C4-2B (cell line): ENCODE results near the gene TPPP3.

Experiments
- H3K27ac ChIP-seq: fragments of 450-650 bp; 2 replicates; pipeline ENCODE4 v1.5.1; 2017
- ZFX ChIP-seq: fragments of 450-650 bp; IDR thresholded peaks from 2 replicates; pipeline ENCODE4 v1.6.1; 2017
- TF ChIP-seq, protein P1 (sequence below): fragments of 450-650 bp; conservative IDR thresholded peaks from 2 replicates; pipeline ENCODE4 v1.5.1; 2017; ENCODE audit warnings: mild to moderate bottlenecking

TPPP3 gene

DNA sequence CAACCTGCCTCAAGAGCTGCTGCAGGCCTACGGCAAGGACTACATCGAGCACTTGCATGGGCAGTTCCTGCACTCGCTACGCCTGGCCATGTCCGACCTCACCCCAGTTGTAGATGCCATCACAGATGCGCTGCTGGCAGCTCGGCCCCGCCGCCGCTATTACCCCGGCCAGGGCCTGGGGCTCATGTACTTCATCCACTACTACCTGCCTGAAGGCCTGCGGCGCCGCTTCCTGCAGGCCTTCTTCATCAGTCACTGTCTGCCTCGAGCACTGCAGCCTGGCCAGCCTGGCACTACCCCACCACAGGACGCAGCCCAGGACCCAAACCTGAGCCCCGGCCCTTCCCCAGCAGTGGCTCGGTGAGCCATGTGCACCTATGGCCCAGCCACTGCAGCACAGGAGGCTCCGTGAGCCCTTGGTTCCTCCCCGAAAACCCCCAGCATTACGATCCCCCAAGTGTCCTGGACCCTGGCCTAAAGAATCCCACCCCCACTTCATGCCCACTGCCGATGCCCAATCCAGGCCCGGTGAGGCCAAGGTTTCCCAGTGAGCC is 43.4 kb upstream of the TPPP3 start:
- no peak overlapping the region for H3K27ac ChIP-seq
- TF ChIP-seq, protein P1, sequence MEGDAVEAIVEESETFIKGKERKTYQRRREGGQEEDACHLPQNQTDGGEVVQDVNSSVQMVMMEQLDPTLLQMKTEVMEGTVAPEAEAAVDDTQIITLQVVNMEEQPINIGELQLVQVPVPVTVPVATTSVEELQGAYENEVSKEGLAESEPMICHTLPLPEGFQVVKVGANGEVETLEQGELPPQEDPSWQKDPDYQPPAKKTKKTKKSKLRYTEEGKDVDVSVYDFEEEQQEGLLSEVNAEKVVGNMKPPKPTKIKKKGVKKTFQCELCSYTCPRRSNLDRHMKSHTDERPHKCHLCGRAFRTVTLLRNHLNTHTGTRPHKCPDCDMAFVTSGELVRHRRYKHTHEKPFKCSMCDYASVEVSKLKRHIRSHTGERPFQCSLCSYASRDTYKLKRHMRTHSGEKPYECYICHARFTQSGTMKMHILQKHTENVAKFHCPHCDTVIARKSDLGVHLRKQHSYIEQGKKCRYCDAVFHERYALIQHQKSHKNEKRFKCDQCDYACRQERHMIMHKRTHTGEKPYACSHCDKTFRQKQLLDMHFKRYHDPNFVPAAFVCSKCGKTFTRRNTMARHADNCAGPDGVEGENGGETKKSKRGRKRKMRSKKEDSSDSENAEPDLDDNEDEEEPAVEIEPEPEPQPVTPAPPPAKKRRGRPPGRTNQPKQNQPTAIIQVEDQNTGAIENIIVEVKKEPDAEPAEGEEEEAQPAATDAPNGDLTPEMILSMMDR, result no peak
- TF ChIP-seq ZFX, result no peak

GRCh38 chr16:67435758-67436164 is 42.5 kb upstream of the TPPP3 start:
- TF ChIP-seq ZFX, result no peak
- TF ChIP-seq, protein P1, result no peak
- H3K27ac ChIP-seq, result no peak overlapping the region

DNA sequence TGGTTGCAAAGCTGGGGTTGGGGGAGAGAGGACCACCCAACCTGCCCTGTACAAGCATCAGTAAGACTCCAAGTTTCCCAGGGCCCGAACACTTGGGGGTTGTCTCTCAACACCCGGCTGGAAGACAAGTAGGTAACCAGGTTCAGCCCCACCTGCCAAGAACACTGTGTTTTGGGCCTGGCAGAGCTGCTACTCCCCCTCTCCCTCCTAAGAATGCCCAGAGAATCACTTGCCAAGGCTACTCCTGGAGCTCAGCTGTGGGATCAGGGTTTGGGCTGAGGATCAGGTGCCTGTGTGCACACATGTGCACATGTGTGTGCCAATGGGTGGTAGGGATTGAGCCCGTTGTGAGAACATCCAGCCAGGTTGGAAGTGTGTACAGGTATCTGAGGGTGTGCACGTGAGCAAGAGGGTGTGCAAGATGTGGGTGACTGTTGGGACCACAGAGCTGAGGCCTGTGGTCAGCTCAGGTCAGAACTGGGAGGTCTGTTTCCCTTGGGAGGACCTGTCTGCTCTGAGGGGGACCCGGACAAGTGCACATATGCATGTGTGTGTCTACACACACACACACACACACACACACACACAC is 39.9 kb upstream of the TPPP3 start:
- H3K27ac ChIP-seq, result peak overlapping the region; percentile 94; the same call in 1 of the 2 replicates
- TF ChIP-seq, protein P1, result no peak
- TF ChIP-seq ZFX, result no peak

- peak overlapping the region; percentile 94 for H3K27ac ChIP-seq
- no peak for TF ChIP-seq ZFX
- TF ChIP-seq, protein P1, result no peak
Measured at GRCh38 chr16:67432506-67432890, 39.2 kb upstream of the TPPP3 start.

GRCh38 chr16:67431775-67432505 is 38.6 kb upstream of the TPPP3 start:
- no peak for TF ChIP-seq ZFX
- TF ChIP-seq, protein P1, result no peak

GRCh38 chr16:67430977-67431774 is 37.9 kb upstream of the TPPP3 start, which contains the start of gene HSD11B2:
Gene HSD11B2, plus strand, starts transcription at chr16:67431121. Its CDS starts 128 bp downstream, at chr16:67431249.
- H3K27ac ChIP-seq, result peak within 1 kb of the TSS; percentile 94
- TF ChIP-seq, protein P1, result no peak; the same call in 1 of the 2 replicates
- no peak for TF ChIP-seq ZFX

More at GRCh38 chr16:67431775-67432505, 38.6 kb upstream of the TPPP3 start:
- H3K27ac ChIP-seq, result peak overlapping the region; percentile 94
